IgD-negative memory B cell (primary cell): ENCODE measurements around the gene CNOT6. TPM values are rescaled to one million over a fixed set of nuclear protein-coding genes. Genes with fewer than 3 reads are reported as not detected.
"Not testable (repeated sequence)": the region's sequence is repeated elsewhere in the genome, so short reads cannot be mapped to it uniquely, and the experiment has no call there.

ENCODE experiments used
- H3K27ac Mint-ChIP-seq, 3 donors: one replicate each; pipeline ENCODE4 v1.8.0; 2020 to 2022; ENCODE audit warnings: mild to moderate bottlenecking in 3 of 3, mixed read lengths in 3 of 3, moderate library complexity in 1 of 3
- H3K27me3 Mint-ChIP-seq: one replicate; pipeline ENCODE4 v1.8.0; 2021; ENCODE audit warnings: mixed read lengths
- H3K36me3 Mint-ChIP-seq: one replicate; pipeline ENCODE4 v1.8.0; 2020; ENCODE audit warnings: mild to moderate bottlenecking, mixed read lengths
- H3K4me1 Mint-ChIP-seq, 3 donors: one replicate each; pipeline ENCODE4 v1.8.0; 2020 to 2022; ENCODE audit warnings: mixed read lengths in 3 of 3, mild to moderate bottlenecking in 1 of 3
- H3K4me3 Mint-ChIP-seq, 4 donors: one replicate each; pipeline ENCODE4 v1.8.0; 2020 to 2022; ENCODE audit warnings: mild to moderate bottlenecking in 4 of 4, mixed read lengths in 4 of 4, moderate library complexity in 3 of 4
- H3K9me3 Mint-ChIP-seq, 3 donors: one replicate each; pipeline ENCODE4 v1.8.0; 2020 to 2021; ENCODE audit warnings: mixed read lengths in 3 of 3, mild to moderate bottlenecking in 1 of 3
- polyA plus RNA-seq: library from polyadenylated mRNA; unstranded; fragments of 300-500 nt; fragmentation: Illumina TruSeq; gene quantifications from one replicate; pipeline ENCODE4 v1.2.3, GENCODE V29; 2021

The CNOT6 gene
- polyA plus RNA-seq, 1 donor from 2014 or later = 6.3 TPM

DNA sequence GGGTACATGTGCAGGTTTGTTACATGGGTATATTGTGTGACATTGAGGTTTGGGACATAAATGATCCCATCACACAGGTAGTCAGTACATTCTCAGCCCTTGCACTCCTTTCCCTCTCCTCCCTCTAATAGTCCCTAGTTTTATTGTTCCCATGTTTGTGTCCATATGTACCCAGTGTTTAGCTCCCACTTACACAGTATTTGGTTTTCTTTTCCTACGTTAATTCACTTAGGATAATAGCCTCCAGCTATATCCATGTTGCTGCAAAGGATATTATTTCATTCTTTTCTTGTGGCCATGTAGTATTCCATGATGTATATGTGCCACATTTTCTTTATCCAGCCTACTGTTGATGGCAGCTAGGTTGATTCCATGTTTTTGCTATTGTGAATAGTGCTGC, 27.4 kb downstream of the CNOT6 start:
- Mint-ChIP-seq H3K9me3 (no peaks in the 10 kb centered on the region), H3K27ac (no peak overlapping the region), H3K4me1 (peaks cover 47 to 63% (median 53%) of the 10 kb centered on the region in 3 donors), H3K4me3 (no peak overlapping the region), H3K36me3 (peaks cover 1% of the 10 kb centered on the region), H3K27me3 (no peaks in the 10 kb centered on the region)

DNA sequence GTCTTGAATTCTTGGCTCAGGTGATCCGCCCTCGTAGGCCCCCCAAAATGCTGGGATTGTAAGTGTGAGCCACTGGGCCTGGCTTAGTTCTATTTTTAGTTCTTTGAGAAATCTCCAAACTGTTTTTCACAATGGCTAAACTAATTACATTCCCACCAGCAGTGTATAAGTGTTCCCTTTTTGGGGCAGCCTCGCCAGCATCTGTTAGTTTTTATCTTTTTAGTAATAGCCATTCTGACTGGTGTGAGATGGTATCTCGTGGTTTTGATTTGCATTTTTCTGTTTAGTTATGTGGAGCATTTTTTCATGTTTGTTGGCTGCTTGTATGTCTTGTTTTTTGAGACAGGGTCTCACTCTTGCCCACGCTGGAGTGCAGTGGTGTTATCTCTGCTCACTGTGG, 28.2 kb downstream of the CNOT6 start:
- Mint-ChIP-seq H3K27me3 (no peaks in the 10 kb centered on the region), H3K4me3 (no peak overlapping the region), H3K4me1 (peaks cover 47 to 58% (median 51%) of the 10 kb centered on the region in 3 donors), H3K9me3 (no peaks in the 10 kb centered on the region), H3K36me3 (peaks cover 1% of the 10 kb centered on the region), H3K27ac (peak overlapping the region in 1 of 3 donors; percentile 48)

DNA sequence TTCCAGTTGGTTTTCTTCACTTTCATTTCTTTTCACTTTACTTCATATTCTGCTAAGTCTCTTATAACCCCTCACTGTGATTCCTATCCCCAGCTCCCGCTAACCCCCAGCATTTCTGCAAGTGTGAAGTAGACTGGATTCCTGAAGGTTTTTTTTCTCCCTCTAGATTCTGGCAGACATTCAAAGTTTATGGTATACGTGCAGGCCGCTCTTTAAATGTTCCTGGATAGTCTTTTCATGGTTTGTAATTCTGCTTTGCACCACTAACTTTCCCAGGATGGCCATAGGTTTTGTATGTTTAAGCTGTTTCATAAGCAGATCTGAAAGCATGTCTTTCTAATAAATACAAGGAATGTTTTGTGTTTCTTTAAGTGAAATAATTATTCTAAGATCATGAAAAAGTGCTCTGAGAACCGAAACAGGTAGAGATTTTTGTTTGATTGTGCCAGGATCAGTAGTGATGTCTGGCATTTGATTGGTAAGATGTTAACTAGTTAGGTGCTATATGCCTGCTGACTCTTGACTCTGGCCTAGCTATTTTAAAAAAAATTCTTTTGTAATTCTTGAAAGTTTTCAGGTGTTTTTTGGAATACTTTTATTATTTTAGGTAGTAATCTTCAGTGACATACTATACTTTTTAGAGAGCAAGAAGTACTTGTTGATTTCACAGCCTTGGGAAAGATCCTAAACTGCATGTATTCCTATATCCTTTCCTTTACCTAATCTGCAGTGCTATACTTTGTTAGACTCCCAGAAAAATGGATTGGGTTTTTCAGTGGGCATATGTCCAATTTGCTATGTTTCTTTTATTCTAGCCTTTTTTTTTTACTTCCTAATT, 29.7 kb downstream of the CNOT6 start:
- no peaks in the 10 kb centered on the region for H3K9me3 Mint-ChIP-seq
- H3K27me3 Mint-ChIP-seq = no peaks in the 10 kb centered on the region
- peak overlapping the region in 1 of 3 donors; percentile 18 for H3K27ac Mint-ChIP-seq
- H3K4me1 Mint-ChIP-seq = peaks cover 41 to 51% (median 43%) of the 10 kb centered on the region in 3 donors
- peaks cover 1% of the 10 kb centered on the region for H3K36me3 Mint-ChIP-seq
- H3K4me3 Mint-ChIP-seq = peak overlapping the region in 2 of 4 donors; percentile 1 to 36

DNA sequence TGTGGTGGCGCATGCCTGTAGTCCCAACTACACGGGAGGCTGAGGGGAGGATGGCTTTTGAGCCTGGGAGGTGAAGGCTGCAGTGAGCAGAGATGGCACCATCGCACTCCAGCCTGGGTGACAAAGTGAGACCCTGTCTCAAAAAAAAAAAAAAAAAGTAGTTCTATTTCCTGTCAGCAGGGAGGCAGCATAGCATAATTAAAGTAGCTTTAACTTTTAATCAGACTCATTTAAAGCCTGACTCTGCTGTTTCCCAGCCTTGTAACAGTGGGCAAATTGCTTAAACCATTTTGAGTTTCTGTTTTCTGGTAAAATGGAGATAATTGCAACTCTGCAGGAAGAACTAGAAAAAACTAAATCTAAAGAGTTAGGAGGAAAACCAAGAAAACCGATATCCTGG, 31.2 kb downstream of the CNOT6 start:
- H3K27me3 Mint-ChIP-seq = no peaks in the 10 kb centered on the region
- peaks cover 36 to 45% (median 37%) of the 10 kb centered on the region in 3 donors for H3K4me1 Mint-ChIP-seq
- no peaks in the 10 kb centered on the region for H3K9me3 Mint-ChIP-seq
- H3K36me3 Mint-ChIP-seq = peaks cover 7% of the 10 kb centered on the region
- no peak overlapping the region for H3K4me3 Mint-ChIP-seq
- no peak overlapping the region for H3K27ac Mint-ChIP-seq

DNA sequence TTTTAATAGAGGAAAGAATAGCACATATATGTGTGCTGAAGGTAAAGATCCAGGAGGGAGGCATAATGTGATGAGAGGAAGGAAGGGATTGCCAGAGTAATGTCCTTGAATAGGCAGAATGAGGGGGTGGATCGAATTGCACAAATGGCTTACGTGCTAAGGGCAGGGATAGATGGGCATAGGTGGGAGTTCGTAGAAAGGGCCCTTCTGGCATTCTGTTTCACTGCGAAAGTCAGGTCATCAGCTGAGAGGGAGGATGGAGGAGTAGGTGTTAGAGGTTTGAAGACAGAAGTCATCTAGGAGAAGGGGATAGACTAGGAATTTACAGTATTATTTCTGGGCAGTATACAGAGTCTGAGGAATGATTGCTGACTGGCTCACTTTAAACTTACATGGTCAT, 32.1 kb downstream of the CNOT6 start:
- H3K9me3 Mint-ChIP-seq = no peaks in the 10 kb centered on the region
- H3K27me3 Mint-ChIP-seq = no peaks in the 10 kb centered on the region
- H3K27ac Mint-ChIP-seq = peak overlapping the region in 2 of 3 donors; percentile 13 to 26
- no peak overlapping the region for H3K4me3 Mint-ChIP-seq
- H3K4me1 Mint-ChIP-seq = peaks cover 32 to 41% (median 34%) of the 10 kb centered on the region in 3 donors
- peaks cover 7% of the 10 kb centered on the region for H3K36me3 Mint-ChIP-seq

DNA sequence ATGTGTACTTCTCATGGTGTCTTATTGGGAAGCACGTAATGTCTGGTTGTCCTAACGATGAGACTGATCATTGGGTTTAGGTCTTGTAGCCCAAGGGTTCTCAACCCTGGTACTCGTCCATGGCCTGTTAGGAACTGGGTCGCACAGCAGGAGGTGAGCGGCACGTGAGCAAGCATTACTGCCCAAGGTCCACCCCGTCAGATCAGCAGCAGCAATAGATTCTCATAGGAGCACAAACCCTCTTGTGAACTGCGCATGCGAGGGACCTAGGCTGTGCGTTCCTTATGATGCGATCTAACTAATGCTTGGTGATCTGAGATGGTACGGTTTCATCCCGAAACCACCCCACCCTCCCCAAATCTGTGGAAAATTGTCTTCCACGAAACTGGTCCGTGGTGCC, 33.5 kb downstream of the CNOT6 start:
- Mint-ChIP-seq H3K4me1 (peaks cover 23 to 30% (median 24%) of the 10 kb centered on the region in 3 donors), H3K4me3 (no peak overlapping the region), H3K27ac (no peak overlapping the region), H3K27me3 (no peaks in the 10 kb centered on the region), H3K9me3 (no peaks in the 10 kb centered on the region), H3K36me3 (peaks cover 7% of the 10 kb centered on the region)

DNA sequence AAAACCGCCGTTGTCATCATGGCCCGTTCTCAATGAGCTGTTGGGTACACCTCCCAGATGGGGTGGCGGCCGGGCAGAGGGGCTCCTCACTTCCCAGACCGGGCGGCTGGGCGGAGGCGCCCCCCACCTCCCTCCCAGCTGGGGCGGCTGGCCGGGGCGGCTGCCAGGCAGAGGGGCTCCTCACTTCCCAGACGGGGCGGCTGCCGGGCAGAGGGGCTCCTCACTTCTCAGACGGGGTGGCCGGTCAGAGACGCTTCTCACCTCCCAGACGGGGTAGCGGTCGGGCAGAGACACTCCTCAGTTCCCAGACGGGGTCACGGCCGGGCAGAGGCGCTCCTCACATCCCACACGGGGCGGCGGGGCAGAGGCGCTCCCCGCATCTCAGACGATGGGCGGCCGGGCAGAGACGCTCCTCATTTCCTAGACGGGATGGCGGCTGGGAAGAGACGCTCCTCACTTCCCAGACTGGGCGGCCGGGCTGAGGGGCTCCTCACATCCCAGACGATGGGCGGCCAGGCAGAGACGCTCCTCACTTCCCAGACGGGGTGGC, 36.9 kb downstream of the CNOT6 start:
- peaks cover 13% of the 10 kb centered on the region for H3K36me3 Mint-ChIP-seq
- H3K4me3 Mint-ChIP-seq, H3K4me1 Mint-ChIP-seq, H3K27ac Mint-ChIP-seq, H3K9me3 Mint-ChIP-seq, H3K27me3 Mint-ChIP-seq: not testable (repeated sequence)

DNA sequence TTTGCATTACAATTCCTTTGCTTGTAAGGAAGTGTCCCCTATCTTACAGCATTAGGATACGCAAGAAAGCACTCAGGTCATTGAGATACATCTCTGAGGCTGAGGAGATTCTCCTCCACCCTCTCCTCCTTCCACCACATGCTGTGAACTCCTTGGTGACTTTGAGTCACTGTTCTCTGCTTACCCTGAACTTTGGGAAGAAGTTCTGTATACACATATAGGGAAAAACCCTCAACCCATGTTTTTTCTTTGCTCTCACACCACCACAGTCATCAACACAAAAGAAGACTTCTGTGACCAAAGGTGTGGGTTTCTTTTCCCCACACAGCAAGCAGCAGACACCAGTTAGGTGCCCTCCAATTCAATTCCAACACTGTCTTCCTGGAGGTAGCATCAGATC, 38.1 kb downstream of the CNOT6 start:
- Mint-ChIP-seq H3K36me3 (peaks cover 16% of the 10 kb centered on the region), H3K4me1 (peaks cover 2 to 8% (median 4%) of the 10 kb centered on the region in 3 donors), H3K27ac (peak overlapping the region in 1 of 3 donors; percentile 20), H3K27me3 (no peaks in the 10 kb centered on the region), H3K9me3 (no peaks in the 10 kb centered on the region), H3K4me3 (no peak overlapping the region)

DNA sequence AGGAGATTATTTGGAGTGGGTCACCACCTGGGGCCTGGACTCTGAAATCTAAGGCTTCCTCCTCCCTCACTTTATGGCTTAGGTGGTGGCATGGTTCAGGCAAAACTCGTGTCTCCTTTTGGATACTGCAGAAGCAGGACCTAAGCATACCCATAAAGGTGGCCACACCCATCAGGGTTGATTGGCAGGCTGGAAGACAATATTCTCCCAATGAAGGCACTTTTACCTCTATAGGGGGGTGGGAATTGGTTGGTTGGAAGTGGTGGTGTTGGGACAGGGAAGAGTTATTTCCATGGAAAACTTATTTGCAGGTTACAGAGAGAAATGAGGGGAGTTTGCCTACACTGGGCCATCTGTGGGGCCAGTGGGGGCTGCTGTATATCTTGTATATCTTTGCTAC, 39.7 kb downstream of the CNOT6 start:
- Mint-ChIP-seq H3K27me3 (no peaks in the 10 kb centered on the region), H3K27ac (peak overlapping the region in 2 of 3 donors; percentile 46 to 67), H3K36me3 (peaks cover 23% of the 10 kb centered on the region), H3K4me3 (no peak overlapping the region), H3K9me3 (no peaks in the 10 kb centered on the region), H3K4me1 (peaks cover 3 to 12% (median 4%) of the 10 kb centered on the region in 3 donors)

DNA sequence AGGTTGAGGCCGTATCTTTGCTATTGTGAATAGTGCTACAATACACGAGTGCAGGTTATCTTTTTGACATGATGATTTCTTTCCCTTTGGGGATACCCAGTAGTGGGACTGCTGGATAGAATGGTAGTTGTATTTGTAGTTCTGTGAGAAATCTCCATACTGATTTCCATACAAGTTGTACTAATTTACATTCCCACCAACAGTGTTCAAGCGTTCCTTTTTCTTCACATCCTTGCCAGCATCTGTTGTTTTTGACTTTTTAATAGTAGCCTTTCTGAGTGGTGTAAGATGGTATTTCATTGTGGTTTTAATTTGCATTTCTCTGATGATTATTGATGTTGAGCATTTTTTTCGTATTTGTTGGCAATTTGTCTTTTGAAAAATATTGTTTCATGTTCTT, 41.4 kb downstream of the CNOT6 start:
- Mint-ChIP-seq H3K9me3 (no peaks in the 10 kb centered on the region), H3K27me3 (no peaks in the 10 kb centered on the region), H3K36me3 (peaks cover 25% of the 10 kb centered on the region), H3K27ac (no peak overlapping the region), H3K4me3 (no peak overlapping the region), H3K4me1 (peaks cover 6 to 20% (median 11%) of the 10 kb centered on the region in 3 donors)

DNA sequence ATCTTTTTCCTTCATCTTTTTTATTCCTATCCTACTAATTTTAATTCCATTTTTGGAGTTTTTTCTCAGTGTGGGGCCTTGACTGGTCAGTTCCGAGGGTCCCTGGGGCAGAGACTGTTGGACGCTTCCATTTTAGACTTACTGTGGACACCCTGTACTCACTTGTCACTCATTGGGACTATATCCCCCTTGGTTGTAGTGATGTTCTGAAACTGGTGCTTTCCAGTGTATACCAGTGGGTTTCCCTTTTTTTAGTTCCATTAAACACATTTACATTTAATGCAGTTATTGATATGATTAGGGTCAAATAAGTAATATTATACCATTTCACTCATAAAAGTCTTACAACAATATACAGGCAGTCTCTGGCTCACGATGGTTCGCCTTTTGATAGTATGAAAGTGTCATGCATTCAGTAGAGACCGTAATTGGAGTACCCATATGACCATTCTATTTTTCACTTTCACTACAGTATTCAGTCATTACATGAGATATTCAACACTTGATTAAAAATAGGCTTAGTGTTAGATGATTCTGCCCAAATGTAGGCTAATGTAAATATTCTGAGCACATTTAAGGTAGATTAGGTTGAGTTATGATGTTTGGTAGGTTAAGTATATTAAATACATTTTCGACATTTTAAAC, 46.0 kb downstream of the CNOT6 start:
- Mint-ChIP-seq H3K36me3 (peaks cover 34% of the 10 kb centered on the region), H3K9me3 (no peaks in the 10 kb centered on the region), H3K27me3 (no peaks in the 10 kb centered on the region), H3K27ac (peak overlapping the region in 1 of 3 donors; percentile 69), H3K4me3 (no peak overlapping the region), H3K4me1 (peaks cover 8 to 22% (median 14%) of the 10 kb centered on the region in 3 donors)

DNA sequence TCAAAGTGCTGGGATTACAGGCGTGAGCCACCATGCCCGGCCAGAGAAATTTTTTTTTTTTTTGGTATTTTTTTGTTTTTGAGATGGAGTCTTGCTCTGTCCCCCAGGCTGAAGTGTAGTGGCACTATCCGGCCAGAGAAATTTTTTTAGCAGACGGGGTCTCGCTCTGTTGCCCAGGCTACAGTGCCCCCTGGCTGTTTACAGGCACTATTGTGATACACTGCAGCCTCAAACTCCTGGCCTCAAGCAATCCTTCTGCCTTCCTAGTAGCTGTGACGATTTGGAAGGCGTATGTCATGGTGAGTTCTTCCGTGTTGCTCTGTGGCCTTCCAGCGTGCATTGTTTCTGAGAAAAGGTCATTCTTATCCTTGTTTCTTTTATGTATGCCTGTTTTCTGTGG, 47.5 kb downstream of the CNOT6 start:
- Mint-ChIP-seq H3K9me3 (no peaks in the 10 kb centered on the region), H3K27ac (no peak overlapping the region), H3K36me3 (peaks cover 34% of the 10 kb centered on the region), H3K27me3 (no peaks in the 10 kb centered on the region), H3K4me3 (no peak overlapping the region), H3K4me1 (peaks cover 8 to 24% (median 10%) of the 10 kb centered on the region in 3 donors)

DNA sequence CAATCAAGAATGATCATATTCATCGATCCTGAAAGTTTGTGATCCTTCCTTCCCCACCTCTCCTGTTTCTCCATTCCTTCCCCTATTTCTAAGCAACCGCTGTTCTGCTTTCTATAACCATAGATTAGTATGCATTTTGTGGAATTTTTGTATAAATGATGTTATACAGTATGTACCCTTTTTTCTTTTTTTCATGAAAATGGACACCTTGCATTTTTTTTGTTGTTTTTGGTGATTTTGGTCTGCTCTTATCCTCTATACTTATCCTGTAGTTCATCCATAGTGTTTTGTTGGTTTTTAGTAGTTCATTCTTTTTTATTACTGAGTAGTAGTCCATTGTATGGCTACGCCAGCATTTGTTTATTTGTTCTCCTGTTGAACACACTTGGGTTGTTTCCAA, 51.1 kb downstream of the CNOT6 start:
- Mint-ChIP-seq H3K4me3 (no peak overlapping the region), H3K27ac (peak overlapping the region in 1 of 3 donors; percentile 9)

DNA sequence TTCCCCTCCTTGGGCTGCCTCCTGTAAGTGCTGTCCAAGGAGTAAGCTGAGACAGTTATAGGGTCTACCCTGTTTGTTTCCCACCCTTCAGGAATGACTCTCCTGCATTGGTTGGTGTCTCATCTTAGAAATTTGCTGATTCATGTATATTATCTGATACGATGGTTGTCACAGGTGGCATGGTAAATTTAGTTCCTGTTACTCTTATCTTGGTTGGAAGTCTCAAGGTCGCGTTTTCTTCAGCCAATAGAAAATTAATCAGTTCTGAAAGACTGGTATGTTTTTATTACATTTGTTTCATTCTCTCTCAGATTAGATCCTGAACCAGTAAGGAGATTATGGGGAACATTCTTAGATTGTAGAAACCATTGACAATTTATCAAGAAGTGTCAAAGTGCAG, 54.4 kb downstream of the CNOT6 start:
- Mint-ChIP-seq H3K4me3 (no peak overlapping the region), H3K27ac (no peak overlapping the region), H3K36me3 (peaks cover 21% of the 10 kb centered on the region), H3K9me3 (no peaks in the 10 kb centered on the region), H3K27me3 (no peaks in the 10 kb centered on the region), H3K4me1 (peaks cover 4 to 12% (median 4%) of the 10 kb centered on the region in 3 donors)

More for the DNA sequence above, 51.1 kb downstream of the CNOT6 start:
- peaks cover 19% of the 10 kb centered on the region for H3K36me3 Mint-ChIP-seq
- no peaks in the 10 kb centered on the region for H3K9me3 Mint-ChIP-seq
- peaks cover 5 to 17% (median 10%) of the 10 kb centered on the region in 3 donors for H3K4me1 Mint-ChIP-seq
- H3K27me3 Mint-ChIP-seq = no peaks in the 10 kb centered on the region

DNA sequence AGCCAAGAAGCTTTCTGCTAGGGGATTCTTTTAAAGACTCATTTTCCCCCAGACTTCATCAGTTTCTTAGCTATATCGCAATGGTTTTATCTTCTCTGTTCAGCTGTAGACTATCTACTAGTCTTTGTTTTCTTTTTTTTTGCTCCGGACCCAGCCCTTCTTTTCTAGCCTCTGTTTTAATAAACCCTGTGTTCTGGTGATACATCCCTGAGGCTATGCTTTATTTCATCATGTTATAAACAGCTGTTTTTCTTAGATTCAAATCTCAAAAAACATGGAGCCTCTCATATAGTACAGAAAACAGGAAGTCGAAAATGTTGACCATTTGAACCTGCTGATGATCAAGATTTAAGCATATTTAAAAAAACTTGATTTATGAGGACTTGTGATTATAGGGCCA, 59.4 kb downstream of the CNOT6 start:
- Mint-ChIP-seq H3K4me3 (no peak overlapping the region), H3K27me3 (no peaks in the 10 kb centered on the region), H3K9me3 (no peaks in the 10 kb centered on the region), H3K27ac (no peak overlapping the region), H3K4me1 (peaks cover 2 to 7% (median 4%) of the 10 kb centered on the region in 3 donors), H3K36me3 (peaks cover 22% of the 10 kb centered on the region)
